Retinal pigment epithelial cell (primary cell): Measurements from ENCODE around the gene AGMO.
A peak's percentile ranks its signal among the peaks of the same experiment; 100 is the strongest.

Experiments
- DNase-seq: peaks from one replicate; pipeline ENCODE4 v3.0.0-alpha.2; 2010; ENCODE audit warnings: low read depth
- H3K4me3 ChIP-seq: 2 replicates; pipeline ENCODE4 v1.5.1; 2011; ENCODE audit warnings: mild to moderate bottlenecking, low read length, control low read depth, moderate library complexity
- CTCF ChIP-seq: conservative IDR thresholded peaks from 2 replicates; pipeline ENCODE4 v1.5.1; 2011; ENCODE audit warnings: low read depth, low read length, control low read depth, inconsistent platforms

AGMO gene

GRCh38 chr7:15582773-15583172, 21.0 kb upstream of the AGMO start:
- no peak for TF ChIP-seq CTCF
- no peak for DNase-seq
- H3K4me3 ChIP-seq, result no peak overlapping the region

GRCh38 chr7:15581352-15581951, 19.6 kb upstream of the AGMO start:
- no peak for DNase-seq
- H3K4me3 ChIP-seq, result no peak overlapping the region
- no peak for TF ChIP-seq CTCF

GRCh38 chr7:15580604-15581351, 19.0 kb upstream of the AGMO start:
- no peak overlapping the region for H3K4me3 ChIP-seq
- TF ChIP-seq CTCF, result no peak
- DNase-seq, result no peak

- DNase-seq, result no peak
- no peak for TF ChIP-seq CTCF
- H3K4me3 ChIP-seq, result no peak overlapping the region
Measured at GRCh38 chr7:15577600-15577999, 15.8 kb upstream of the AGMO start.

GRCh38 chr7:15571301-15571878, 9.6 kb upstream of the AGMO start:
- DNase-seq, result peak; percentile 58
- no peak for TF ChIP-seq CTCF
- no peak overlapping the region for H3K4me3 ChIP-seq

- no peak overlapping the region for H3K4me3 ChIP-seq
- TF ChIP-seq CTCF, result no peak
- no peak for DNase-seq
Measured at GRCh38 chr7:15567652-15568051, 5.8 kb upstream of the AGMO start.

GRCh38 chr7:15567036-15567435, 5.2 kb upstream of the AGMO start:
- no peak for DNase-seq
- no peak overlapping the region for H3K4me3 ChIP-seq
- no peak for TF ChIP-seq CTCF
